GM19099 (cell line): ENCODE results near the gene TRA2B.

Experiments
- POLR2A ChIP-seq: IDR thresholded peaks from 3 replicates; pipeline ENCODE4 v1.6.1; 2011; ENCODE audit warnings: low read depth; ENCODE audit not compliant: insufficient read length; ENCODE audit errors: extremely low read depth

Gene TRA2B

DNA sequence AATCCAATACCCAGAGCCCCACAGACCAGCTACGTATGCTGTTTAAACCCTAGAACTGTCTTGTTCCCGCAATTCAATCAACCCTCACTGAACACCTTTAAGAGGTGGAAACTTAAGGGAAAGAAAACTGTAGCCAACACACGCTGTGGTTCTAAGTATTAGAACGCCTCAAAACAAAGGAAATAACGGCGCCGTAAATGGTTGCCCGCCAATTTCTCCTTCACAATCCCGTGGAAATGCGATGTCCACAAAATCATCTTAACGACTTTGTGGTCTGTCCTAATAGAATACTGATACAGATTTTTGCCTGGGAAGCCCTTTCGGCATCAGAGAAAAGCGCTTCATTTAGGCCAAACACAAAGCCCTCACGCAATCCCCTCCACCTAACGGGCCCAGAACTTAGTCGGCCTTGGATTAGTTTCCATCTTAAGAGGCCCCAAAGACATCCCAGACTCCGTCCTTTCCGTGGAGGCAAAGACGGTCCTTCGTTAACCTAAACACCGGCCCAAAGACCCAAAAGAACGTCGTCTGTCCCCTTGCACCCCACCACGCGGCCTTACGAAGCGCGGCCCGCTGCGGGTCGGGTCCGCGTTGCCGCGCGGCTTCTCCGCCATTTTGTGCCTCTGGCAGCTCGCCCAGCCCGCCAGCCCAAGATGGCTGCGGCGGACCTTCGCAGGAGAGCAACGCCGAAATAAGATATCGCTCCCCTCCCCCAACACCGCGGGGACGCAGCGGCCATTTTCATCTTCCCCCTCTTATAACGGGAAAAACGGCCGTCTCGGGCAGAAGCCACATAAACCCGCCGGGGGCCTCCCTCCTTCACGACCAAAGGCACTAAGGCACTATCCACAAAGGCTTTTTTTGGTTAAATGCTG, 763 bp downstream of the TRA2B start:
- no peak for TF ChIP-seq POLR2A

GRCh38 chr3:185936273-185936629, 1.6 kb downstream of the TRA2B start:
- TF ChIP-seq POLR2A = no peak

- no peak for TF ChIP-seq POLR2A
These were observed 2.1 kb downstream of the TRA2B start for GRCh38 chr3:185935465-185936272.

DNA sequence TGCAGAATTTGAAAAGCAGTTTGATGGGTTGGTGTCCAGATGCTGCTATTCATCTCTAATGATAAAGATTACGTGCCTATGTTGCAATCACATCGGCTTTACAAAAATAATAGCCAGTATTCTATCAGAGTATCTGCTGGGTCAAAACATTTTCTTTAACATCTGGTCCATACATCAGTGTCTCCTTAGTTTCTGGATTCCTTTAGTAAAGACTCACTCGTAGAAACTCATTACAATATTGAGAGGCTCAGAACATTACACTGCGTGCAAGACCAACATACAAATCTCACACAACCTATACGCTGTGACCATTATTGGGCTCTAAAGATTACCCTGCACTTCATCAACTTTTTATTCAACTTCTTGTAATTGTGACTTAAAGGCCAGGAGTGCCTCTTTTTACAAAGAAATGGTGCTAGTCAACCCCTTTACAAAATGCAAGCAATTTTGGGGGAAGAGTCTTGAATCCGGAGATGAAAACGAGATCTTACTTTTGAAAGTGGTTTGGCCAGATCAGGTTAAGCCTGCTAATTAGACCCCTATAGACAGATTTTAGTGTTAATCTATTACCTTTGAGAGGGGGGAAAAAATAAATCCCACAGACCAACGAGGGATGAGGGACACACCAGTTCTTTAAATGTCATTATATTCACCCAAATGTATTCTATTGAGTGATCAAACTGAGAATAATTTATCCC, 2.9 kb downstream of the TRA2B start:
- no peak for TF ChIP-seq POLR2A

DNA sequence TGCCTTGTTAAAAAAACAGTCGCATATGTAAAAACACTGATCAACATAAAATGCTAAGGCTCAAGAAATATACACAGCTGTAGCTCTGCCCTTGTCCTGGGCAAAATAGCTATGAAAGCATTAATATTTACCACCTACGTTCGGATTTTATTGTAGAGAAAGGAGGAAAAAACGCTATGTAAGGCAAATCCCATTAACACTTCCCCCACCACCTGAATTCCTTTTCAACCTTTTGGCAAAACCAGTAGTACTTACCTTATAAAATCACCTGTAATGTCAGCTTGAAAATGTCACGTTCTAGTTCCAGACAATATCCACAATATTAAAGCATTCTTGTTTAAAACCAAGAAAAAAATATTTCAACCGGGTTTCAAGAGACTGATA, 3.6 kb downstream of the TRA2B start:
- no peak for TF ChIP-seq POLR2A

DNA sequence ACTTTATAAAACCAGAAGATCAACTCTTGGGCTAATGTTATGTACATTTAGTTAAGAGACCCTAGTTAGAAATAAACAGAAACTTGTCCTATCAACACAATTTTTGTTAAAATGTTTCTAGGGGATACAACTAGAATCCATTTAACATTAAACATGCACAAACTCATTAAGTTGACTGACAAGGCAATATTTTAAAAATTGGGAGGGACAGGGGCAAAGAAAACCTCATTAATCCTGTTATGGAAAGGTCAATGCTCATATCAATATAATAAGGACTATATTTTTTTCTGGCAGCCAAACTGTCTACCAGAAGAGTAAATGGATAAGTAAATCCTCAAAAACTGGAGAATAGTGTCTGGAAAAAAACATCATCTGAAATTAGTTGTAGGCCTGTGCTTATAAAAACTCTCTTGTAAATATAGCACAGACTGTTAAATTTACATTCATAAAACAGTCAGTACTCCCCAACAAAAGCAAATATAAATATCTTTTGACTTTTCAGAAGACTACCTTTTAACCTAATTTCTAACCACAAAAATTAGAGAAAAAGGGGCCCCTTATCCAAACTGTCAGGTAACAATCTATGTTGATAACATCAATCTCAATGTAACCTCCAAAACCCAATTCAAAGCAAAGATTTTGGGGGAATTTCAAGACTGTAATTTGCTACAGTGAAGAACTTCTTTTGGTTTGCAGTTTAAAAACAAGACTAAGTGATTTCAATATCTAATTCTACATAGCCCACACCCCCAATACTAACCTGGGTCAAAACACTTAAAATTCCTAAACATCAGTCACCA, 4.2 kb downstream of the TRA2B start:
- TF ChIP-seq POLR2A = no peak

DNA sequence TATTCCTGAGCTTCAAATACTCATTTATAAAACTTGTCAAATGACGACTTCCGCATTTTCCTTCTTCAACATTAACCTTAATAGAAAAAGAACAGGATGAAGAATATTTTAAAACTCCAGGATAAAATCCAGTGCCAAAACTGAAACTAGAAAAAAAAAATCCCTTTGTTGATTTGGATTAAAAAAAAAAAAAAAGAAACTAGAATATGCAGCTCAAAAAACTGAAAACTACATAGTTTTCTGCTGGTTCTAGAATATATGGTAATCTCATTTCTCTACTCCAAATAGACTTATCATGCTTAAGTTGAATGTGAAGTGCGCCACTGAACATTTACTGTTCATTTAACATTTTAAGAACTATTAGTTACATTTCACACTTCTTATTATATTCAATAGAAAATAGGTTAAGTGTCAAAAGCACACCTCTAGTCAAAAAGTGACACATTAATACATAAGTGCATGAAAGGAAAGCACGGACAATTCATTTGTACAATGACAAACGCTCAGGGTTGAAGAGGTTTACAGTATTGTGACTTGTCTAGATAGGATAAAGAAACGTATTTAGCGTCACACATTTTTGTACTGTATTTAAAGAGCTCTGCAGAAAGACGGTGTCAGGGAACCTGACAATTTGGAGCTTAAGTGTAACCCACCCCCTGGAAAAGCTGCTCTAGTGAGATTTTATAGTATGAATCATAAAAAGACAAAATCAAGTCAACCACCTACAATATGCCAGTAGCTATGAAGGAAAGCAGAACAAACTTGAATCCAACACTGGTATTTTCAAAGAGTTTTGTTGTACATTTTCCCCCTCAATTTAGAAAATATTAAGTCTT, 5.8 kb downstream of the TRA2B start:
- no peak for TF ChIP-seq POLR2A

- TF ChIP-seq POLR2A = no peak
These were observed 7.3 kb downstream of the TRA2B start for GRCh38 chr3:185930393-185931107.

- no peak for TF ChIP-seq POLR2A
These were observed 8.3 kb downstream of the TRA2B start for GRCh38 chr3:185929192-185930151.

- TF ChIP-seq POLR2A = no peak
These were observed 9.3 kb downstream of the TRA2B start for GRCh38 chr3:185928496-185928895.

- no peak for TF ChIP-seq POLR2A
These were observed 10.2 kb downstream of the TRA2B start for GRCh38 chr3:185927501-185928200.

GRCh38 chr3:185926445-185926844, 11.4 kb downstream of the TRA2B start:
- no peak for TF ChIP-seq POLR2A
